NCI-H748 (cell line): ENCODE data around the gene EIF4EBP2.

Experiments used
- DNase-seq: peaks from one replicate; lab custom pipeline; 2025; ENCODE audit not compliant: unreplicated experiment; lab: John Stamatoyannopoulos, UW

The EIF4EBP2 gene

GRCh38 chr10:70376436-70377378 lies 27.2 kb upstream of the EIF4EBP2 start:
- no peak for DNase-seq

- DNase-seq = no peak
These were observed 25.8 kb upstream of the EIF4EBP2 start for GRCh38 chr10:70378122-70378521.

GRCh38 chr10:70379581-70380176 lies 24.3 kb upstream of the EIF4EBP2 start:
- peak; percentile 21 for DNase-seq

GRCh38 chr10:70380350-70381135 lies 23.4 kb upstream of the EIF4EBP2 start:
- no peak for DNase-seq

- DNase-seq = peak; percentile 79
These were observed 22.2 kb upstream of the EIF4EBP2 start for GRCh38 chr10:70381471-70382421.

GRCh38 chr10:70391654-70392053 lies 12.3 kb upstream of the EIF4EBP2 start:
- no peak for DNase-seq

GRCh38 chr10:70396140-70396539 lies 7.8 kb upstream of the EIF4EBP2 start:
- DNase-seq = no peak

- no peak for DNase-seq
These were observed 4.8 kb upstream of the EIF4EBP2 start for GRCh38 chr10:70399177-70399576.

- peak; percentile 5 for DNase-seq
These were observed 386 bp upstream of the EIF4EBP2 start for GRCh38 chr10:70403483-70404035.

GRCh38 chr10:70404787-70405036 lies 767 bp downstream of the EIF4EBP2 start:
- DNase-seq = no peak

- peak; percentile 6 for DNase-seq
These were observed 1.3 kb downstream of the EIF4EBP2 start for GRCh38 chr10:70405037-70405824.

GRCh38 chr10:70409772-70410171 lies 5.8 kb downstream of the EIF4EBP2 start:
- no peak for DNase-seq

- no peak for DNase-seq
These were observed 6.7 kb downstream of the EIF4EBP2 start for GRCh38 chr10:70410608-70411007.

- no peak for DNase-seq
These were observed 8.4 kb downstream of the EIF4EBP2 start for GRCh38 chr10:70412356-70412755.

GRCh38 chr10:70417568-70417967 lies 13.6 kb downstream of the EIF4EBP2 start:
- no peak for DNase-seq

GRCh38 chr10:70418229-70418628 lies 14.3 kb downstream of the EIF4EBP2 start:
- DNase-seq = no peak

GRCh38 chr10:70418713-70419112 lies 14.8 kb downstream of the EIF4EBP2 start:
- no peak for DNase-seq

GRCh38 chr10:70424320-70424719 lies 20.4 kb downstream of the EIF4EBP2 start:
- no peak for DNase-seq

GRCh38 chr10:70425096-70425495 lies 21.2 kb downstream of the EIF4EBP2 start:
- no peak for DNase-seq

GRCh38 chr10:70426823-70427222 lies 22.9 kb downstream of the EIF4EBP2 start:
- DNase-seq = no peak
